Measurements from ENCODE around the gene MPPE1. TPM values are rescaled to one million over a fixed set of nuclear protein-coding genes. Genes with fewer than 3 reads are reported as not detected.

The MPPE1 gene
- total and polyA plus RNA-seq, 9 of the 15 experiments (the other 6 are each of a cell fraction or from before 2014, with no cell fraction given) = 10.7 to 19.5 (median 13.3) TPM

DNA sequence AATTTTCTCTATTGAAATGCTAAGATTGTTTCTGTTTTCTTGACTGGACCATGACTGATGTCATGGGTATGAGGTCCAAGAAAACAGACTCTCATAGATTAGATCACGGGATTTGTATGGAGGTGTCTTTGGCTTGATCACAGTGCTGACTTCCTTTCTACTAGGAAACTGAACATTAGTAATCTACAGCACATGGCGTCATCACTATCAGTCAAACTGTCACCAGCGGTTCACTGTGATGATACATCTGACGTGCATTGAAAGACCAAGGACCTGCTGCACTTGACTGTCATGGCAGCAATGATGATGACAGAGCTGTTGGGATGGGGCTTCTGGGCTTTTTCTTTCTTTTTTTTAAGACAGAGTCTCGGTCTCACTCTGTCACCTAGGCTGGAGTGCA, 45.0 kb upstream of the MPPE1 start (continued):
- peak in 1 of 2 experiments; percentile 73; a peak in 2 of 4 replicates for TF ChIP-seq TBL1XR1 (IDR thresholded peaks at IDR 0.05; ENCODE audit: low read length in 2 of 2)
- peak; percentile 69 for TF ChIP-seq GABPA (tag; conservative IDR thresholded peaks at IDR 0.05; ENCODE audit: low read depth)
- TF ChIP-seq ATF1 (CRISPR knock-in tag; IDR thresholded peaks at IDR 0.05) = no peak
- TF ChIP-seq ATF1 (tag; IDR thresholded peaks at IDR 0.05) = peak; percentile 95
- no peak for TF ChIP-seq SRSF9 (IDR thresholded peaks at IDR 0.05; ENCODE audit: borderline replicate concordance, low read depth, low read length)
- no peak for TF ChIP-seq MCM5 (IDR thresholded peaks at IDR 0.05; ENCODE audit: low read depth)
- TF ChIP-seq ZNF644 (tag; IDR thresholded peaks at IDR 0.05; ENCODE audit: low read depth) = no peak
- TF ChIP-seq SMAD2 (IDR thresholded peaks at IDR 0.05; ENCODE audit: low read depth, low read length) = no peak
- TF ChIP-seq CREM (IDR thresholded peaks at IDR 0.05; ENCODE audit: low read depth) = peak; percentile 97
- TF ChIP-seq SREBF2 (CRISPR knock-in tag; IDR thresholded peaks at IDR 0.05) = no peak
- TF ChIP-seq BHLHE40 (IDR thresholded peaks at IDR 0.05; ENCODE audit: low read length) = peak; percentile 27; the same call in 1 of the 2 replicates
- TF ChIP-seq YBX1 (IDR thresholded peaks at IDR 0.05) = no peak
- no peak for TF ChIP-seq GABPB2 (CRISPR knock-in tag; conservative IDR thresholded peaks at IDR 0.05)
- TF ChIP-seq, protein P1, sequence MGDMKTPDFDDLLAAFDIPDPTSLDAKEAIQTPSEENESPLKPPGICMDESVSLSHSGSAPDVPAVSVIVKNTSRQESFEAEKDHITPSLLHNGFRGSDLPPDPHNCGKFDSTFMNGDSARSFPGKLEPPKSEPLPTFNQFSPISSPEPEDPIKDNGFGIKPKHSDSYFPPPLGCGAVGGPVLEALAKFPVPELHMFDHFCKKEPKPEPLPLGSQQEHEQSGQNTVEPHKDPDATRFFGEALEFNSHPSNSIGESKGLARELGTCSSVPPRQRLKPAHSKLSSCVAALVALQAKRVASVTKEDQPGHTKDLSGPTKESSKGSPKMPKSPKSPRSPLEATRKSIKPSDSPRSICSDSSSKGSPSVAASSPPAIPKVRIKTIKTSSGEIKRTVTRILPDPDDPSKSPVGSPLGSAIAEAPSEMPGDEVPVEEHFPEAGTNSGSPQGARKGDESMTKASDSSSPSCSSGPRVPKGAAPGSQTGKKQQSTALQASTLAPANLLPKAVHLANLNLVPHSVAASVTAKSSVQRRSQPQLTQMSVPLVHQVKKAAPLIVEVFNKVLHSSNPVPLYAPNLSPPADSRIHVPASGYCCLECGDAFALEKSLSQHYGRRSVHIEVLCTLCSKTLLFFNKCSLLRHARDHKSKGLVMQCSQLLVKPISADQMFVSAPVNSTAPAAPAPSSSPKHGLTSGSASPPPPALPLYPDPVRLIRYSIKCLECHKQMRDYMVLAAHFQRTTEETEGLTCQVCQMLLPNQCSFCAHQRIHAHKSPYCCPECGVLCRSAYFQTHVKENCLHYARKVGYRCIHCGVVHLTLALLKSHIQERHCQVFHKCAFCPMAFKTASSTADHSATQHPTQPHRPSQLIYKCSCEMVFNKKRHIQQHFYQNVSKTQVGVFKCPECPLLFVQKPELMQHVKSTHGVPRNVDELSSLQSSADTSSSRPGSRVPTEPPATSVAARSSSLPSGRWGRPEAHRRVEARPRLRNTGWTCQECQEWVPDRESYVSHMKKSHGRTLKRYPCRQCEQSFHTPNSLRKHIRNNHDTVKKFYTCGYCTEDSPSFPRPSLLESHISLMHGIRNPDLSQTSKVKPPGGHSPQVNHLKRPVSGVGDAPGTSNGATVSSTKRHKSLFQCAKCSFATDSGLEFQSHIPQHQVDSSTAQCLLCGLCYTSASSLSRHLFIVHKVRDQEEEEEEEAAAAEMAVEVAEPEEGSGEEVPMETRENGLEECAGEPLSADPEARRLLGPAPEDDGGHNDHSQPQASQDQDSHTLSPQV (IDR thresholded peaks at IDR 0.05) = 0 out of 2 replicates have a peak, but pooled peaks have one; percentile 33
- no peak for TF ChIP-seq ZNF124 (CRISPR knock-in tag; IDR thresholded peaks at IDR 0.05)
- TF ChIP-seq, protein P2, sequence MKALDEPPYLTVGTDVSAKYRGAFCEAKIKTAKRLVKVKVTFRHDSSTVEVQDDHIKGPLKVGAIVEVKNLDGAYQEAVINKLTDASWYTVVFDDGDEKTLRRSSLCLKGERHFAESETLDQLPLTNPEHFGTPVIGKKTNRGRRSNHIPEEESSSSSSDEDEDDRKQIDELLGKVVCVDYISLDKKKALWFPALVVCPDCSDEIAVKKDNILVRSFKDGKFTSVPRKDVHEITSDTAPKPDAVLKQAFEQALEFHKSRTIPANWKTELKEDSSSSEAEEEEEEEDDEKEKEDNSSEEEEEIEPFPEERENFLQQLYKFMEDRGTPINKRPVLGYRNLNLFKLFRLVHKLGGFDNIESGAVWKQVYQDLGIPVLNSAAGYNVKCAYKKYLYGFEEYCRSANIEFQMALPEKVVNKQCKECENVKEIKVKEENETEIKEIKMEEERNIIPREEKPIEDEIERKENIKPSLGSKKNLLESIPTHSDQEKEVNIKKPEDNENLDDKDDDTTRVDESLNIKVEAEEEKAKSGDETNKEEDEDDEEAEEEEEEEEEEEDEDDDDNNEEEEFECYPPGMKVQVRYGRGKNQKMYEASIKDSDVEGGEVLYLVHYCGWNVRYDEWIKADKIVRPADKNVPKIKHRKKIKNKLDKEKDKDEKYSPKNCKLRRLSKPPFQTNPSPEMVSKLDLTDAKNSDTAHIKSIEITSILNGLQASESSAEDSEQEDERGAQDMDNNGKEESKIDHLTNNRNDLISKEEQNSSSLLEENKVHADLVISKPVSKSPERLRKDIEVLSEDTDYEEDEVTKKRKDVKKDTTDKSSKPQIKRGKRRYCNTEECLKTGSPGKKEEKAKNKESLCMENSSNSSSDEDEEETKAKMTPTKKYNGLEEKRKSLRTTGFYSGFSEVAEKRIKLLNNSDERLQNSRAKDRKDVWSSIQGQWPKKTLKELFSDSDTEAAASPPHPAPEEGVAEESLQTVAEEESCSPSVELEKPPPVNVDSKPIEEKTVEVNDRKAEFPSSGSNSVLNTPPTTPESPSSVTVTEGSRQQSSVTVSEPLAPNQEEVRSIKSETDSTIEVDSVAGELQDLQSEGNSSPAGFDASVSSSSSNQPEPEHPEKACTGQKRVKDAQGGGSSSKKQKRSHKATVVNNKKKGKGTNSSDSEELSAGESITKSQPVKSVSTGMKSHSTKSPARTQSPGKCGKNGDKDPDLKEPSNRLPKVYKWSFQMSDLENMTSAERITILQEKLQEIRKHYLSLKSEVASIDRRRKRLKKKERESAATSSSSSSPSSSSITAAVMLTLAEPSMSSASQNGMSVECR (CRISPR knock-in tag; IDR thresholded peaks at IDR 0.05) = no peak
- no peak for TF ChIP-seq HDAC8 (tag; IDR thresholded peaks at IDR 0.05)
- TF ChIP-seq RBM15 (IDR thresholded peaks at IDR 0.05; ENCODE audit: insufficient read depth, low read length) = no peak
- TF ChIP-seq, protein P3, sequence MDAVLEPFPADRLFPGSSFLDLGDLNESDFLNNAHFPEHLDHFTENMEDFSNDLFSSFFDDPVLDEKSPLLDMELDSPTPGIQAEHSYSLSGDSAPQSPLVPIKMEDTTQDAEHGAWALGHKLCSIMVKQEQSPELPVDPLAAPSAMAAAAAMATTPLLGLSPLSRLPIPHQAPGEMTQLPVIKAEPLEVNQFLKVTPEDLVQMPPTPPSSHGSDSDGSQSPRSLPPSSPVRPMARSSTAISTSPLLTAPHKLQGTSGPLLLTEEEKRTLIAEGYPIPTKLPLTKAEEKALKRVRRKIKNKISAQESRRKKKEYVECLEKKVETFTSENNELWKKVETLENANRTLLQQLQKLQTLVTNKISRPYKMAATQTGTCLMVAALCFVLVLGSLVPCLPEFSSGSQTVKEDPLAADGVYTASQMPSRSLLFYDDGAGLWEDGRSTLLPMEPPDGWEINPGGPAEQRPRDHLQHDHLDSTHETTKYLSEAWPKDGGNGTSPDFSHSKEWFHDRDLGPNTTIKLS (IDR thresholded peaks at IDR 0.05; ENCODE audit: borderline replicate concordance, low read depth) = no peak
- TF ChIP-seq RCOR1 (IDR thresholded peaks at IDR 0.05; ENCODE audit: borderline replicate concordance in 1 of 2, low read depth in 2 of 2, low read length in 2 of 2) = peak in 1 of 2 experiments; percentile 22; a peak in 1 of 4 replicates
- TF ChIP-seq LARP7 (IDR thresholded peaks at IDR 0.05) = no peak
- no peak for TF ChIP-seq GTF2F1 (IDR thresholded peaks at IDR 0.05; ENCODE audit: low read depth, low read length)
